Measurements from ENCODE around the gene PKIG. TPM values are rescaled to one million over a fixed set of nuclear protein-coding genes. Genes with fewer than 3 reads are reported as not detected.

Gene PKIG
- total RNA-seq, 1 donor from 2014 or later = 29.5 TPM

DNA sequence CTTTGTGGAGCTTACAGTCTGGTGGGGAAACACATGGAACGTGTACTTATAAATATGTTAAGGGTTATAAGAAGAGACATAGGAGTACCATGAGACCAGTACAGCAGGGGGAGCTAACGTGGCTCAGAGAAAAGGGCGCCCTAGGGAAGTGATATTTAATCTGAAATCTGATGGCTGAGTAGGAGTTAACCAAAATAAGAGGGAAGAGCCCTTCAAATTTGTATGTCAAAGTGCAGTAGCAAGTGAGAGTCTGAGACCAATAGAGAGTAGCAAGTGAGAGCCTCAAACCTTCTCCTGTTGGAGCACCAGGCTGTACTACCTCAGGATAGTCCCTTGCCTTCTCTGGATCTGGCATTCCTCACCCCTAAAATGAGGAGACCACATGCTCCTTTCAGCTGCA lies 6.1 kb upstream of the PKIG start:
- Mint-ChIP-seq H3K4me1 (ENCODE audit: unreplicated experiment) (peaks cover 67% of the 10 kb centered on the region), H3K27ac (ENCODE audit: unreplicated experiment) (no peak overlapping the region), H3K27me3 (ENCODE audit: unreplicated experiment) (no peaks in the 10 kb centered on the region), H3K4me3 (ENCODE audit: unreplicated experiment) (no peak overlapping the region), H3K9me3 (ENCODE audit: unreplicated experiment) (no peaks in the 10 kb centered on the region), H3K36me3 (ENCODE audit: unreplicated experiment) (peaks cover 2% of the 10 kb centered on the region)
- TF ChIP-seq, protein P1, sequence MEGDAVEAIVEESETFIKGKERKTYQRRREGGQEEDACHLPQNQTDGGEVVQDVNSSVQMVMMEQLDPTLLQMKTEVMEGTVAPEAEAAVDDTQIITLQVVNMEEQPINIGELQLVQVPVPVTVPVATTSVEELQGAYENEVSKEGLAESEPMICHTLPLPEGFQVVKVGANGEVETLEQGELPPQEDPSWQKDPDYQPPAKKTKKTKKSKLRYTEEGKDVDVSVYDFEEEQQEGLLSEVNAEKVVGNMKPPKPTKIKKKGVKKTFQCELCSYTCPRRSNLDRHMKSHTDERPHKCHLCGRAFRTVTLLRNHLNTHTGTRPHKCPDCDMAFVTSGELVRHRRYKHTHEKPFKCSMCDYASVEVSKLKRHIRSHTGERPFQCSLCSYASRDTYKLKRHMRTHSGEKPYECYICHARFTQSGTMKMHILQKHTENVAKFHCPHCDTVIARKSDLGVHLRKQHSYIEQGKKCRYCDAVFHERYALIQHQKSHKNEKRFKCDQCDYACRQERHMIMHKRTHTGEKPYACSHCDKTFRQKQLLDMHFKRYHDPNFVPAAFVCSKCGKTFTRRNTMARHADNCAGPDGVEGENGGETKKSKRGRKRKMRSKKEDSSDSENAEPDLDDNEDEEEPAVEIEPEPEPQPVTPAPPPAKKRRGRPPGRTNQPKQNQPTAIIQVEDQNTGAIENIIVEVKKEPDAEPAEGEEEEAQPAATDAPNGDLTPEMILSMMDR (IDR thresholded peaks at IDR 0.05) = peak; percentile 37
- no peak for DNase-seq (ENCODE audit: extremely low spot score, unreplicated experiment)

DNA sequence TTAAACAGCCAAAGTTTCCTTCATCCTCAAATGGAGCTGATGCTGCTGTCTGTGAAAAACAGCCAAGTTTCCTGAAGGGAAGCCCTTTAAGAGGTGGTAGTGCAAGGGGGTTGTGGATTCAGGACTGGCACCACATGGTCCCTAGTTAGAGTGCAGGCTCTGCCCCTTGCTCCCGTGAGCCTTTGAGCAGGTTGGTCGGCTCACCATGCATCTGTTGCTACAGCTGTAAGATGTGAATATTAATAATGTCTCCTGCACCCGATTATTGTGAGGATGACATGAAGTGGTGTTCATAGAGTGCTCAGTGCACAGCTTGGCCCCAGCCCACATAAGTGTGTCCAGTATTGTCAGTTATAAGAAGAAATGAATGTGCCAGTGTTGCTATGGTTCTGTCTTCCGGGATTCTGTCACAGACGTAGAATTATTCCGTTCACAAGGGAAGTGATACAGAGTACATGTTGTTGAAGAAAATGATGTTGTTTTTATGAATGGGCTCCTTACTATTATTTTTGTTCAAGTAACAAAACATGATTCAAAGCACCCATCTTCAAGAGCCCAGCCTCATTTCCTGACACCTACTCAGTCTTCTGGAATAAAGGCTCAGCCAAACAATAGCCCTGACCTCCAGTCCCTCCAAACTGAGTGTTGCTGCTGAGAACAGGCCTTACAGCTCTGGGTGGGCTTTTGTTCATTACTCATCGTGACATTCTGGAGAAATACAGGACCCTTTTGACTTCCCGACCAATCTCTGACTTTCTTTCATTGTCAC lies 2.9 kb upstream of the PKIG start:
- Mint-ChIP-seq H3K4me3 (ENCODE audit: unreplicated experiment) (no peak overlapping the region), H3K4me1 (ENCODE audit: unreplicated experiment) (peaks cover 62% of the 10 kb centered on the region), H3K36me3 (ENCODE audit: unreplicated experiment) (peaks cover 2% of the 10 kb centered on the region), H3K9me3 (ENCODE audit: unreplicated experiment) (no peaks in the 10 kb centered on the region), H3K27ac (ENCODE audit: unreplicated experiment) (peak overlapping the region; percentile 43), H3K27me3 (ENCODE audit: unreplicated experiment) (no peaks in the 10 kb centered on the region)
- no peak for DNase-seq (ENCODE audit: extremely low spot score, unreplicated experiment)
- TF ChIP-seq, protein P1 (IDR thresholded peaks at IDR 0.05) = no peak

DNA sequence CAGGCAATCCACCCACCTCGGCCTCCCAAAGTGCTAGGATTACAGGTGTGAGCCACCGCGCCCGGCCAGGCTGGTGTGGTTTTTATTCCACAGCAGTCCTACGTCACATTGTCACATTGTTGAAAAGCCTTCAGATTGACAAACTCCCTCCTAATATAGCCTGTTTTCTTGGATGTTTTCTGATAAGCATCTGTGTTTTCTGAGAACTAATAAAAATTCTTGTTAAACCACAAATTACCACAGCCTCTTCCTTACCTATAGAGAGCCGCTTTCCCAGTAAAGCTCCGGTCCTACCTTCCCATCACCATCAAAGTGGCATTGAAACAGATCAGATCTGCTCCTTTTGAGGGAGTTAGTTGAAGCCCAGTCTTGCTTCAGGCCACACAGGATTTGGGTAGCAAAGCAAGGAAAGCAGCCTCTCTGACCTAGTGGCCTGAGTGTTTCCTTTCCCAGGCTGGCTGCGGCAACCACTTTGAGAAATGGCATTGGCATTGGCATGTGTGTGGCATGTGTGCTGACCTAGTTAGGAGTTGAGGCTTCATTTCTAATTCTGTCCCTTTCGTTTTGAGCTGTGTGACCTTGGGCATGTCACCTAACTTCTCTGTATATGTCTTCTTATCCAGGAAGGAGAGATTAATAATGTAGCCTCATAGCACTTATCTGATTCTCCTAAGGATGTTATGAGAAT lies 1.7 kb upstream of the PKIG start:
- H3K4me3 Mint-ChIP-seq (ENCODE audit: unreplicated experiment) = no peak overlapping the region
- H3K9me3 Mint-ChIP-seq (ENCODE audit: unreplicated experiment) = no peaks in the 10 kb centered on the region
- peaks cover 2% of the 10 kb centered on the region for H3K36me3 Mint-ChIP-seq (ENCODE audit: unreplicated experiment)
- H3K27ac Mint-ChIP-seq (ENCODE audit: unreplicated experiment) = no peak overlapping the region
- no peak for DNase-seq (ENCODE audit: extremely low spot score, unreplicated experiment)
- peaks cover 58% of the 10 kb centered on the region for H3K4me1 Mint-ChIP-seq (ENCODE audit: unreplicated experiment)
- no peaks in the 10 kb centered on the region for H3K27me3 Mint-ChIP-seq (ENCODE audit: unreplicated experiment)
- TF ChIP-seq, protein P1 (IDR thresholded peaks at IDR 0.05) = no peak

DNA sequence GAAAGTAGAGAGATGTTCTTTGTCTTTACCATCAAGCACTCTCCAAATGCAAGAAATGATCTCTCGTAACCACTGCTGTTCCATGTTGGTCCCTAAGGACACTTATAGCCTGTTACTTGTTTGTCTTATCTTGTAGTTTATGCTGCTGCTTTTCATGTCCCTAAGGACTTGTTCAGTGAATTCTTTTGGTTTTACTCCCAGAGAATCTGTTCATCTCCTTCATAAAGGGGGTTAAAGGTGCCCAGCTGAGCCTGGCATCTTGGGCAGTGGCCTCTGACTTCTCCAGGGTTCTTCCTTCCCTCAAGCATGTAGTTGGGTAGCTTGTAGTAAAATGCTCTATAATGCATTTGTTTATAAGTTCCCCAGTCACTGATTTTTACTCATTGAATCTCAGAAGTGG lies 864 bp upstream of the PKIG start:
- H3K4me3 Mint-ChIP-seq (ENCODE audit: unreplicated experiment) = no peak overlapping the region
- H3K27ac Mint-ChIP-seq (ENCODE audit: unreplicated experiment) = peak overlapping the region; percentile 79
- no peaks in the 10 kb centered on the region for H3K27me3 Mint-ChIP-seq (ENCODE audit: unreplicated experiment)
- no peaks in the 10 kb centered on the region for H3K9me3 Mint-ChIP-seq (ENCODE audit: unreplicated experiment)
- H3K4me1 Mint-ChIP-seq (ENCODE audit: unreplicated experiment) = peaks cover 54% of the 10 kb centered on the region
- no peak for DNase-seq (ENCODE audit: extremely low spot score, unreplicated experiment)
- TF ChIP-seq, protein P1 (IDR thresholded peaks at IDR 0.05) = no peak
- peaks cover 2% of the 10 kb centered on the region for H3K36me3 Mint-ChIP-seq (ENCODE audit: unreplicated experiment)

DNA sequence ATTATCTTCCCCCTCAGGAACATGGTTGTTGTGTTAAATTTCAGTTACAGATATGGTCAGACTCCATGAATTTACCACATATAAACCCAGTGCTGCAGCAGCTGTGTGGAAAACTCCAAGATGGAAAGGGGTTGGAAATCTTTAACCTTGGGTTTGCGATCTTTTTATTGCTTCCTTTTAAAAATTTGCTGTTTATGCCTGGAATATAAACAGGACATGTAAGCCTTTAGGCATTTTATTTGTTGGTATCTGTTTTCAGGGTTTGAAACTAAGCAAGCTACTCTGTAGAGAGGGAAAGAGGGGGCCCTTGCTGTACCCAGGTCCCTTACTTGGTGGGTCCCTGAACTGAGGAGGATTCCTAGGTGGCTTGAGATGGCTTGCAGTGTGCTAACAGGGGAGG lies 778 bp downstream of the PKIG start:
- peak overlapping the region; percentile 79 for H3K27ac Mint-ChIP-seq (ENCODE audit: unreplicated experiment)
- H3K36me3 Mint-ChIP-seq (ENCODE audit: unreplicated experiment) = peaks cover 2% of the 10 kb centered on the region
- no peak for DNase-seq (ENCODE audit: extremely low spot score, unreplicated experiment)
- TF ChIP-seq, protein P1 (IDR thresholded peaks at IDR 0.05) = no peak
- H3K4me1 Mint-ChIP-seq (ENCODE audit: unreplicated experiment) = peaks cover 61% of the 10 kb centered on the region
- H3K27me3 Mint-ChIP-seq (ENCODE audit: unreplicated experiment) = no peaks in the 10 kb centered on the region
- no peaks in the 10 kb centered on the region for H3K9me3 Mint-ChIP-seq (ENCODE audit: unreplicated experiment)
- H3K4me3 Mint-ChIP-seq (ENCODE audit: unreplicated experiment) = no peak overlapping the region
